ENCODE data around the gene PLXNA2. TPM values are rescaled to one million over a fixed set of nuclear protein-coding genes. Genes with fewer than 3 reads are reported as not detected.

Gene PLXNA2
- total RNA-seq, 6 experiments from 2014 or later: 20.9 to 29.9 (median 28.1) TPM

GRCh38 chr1:208271236-208271635, 27.1 kb upstream of the PLXNA2 start:
- Mint-ChIP-seq H3K27me3 (ENCODE audit: insufficient read depth) (peaks cover 44% of the 10 kb centered on the region), H3K4me1 (ENCODE audit: low read depth) (no peaks in the 10 kb centered on the region), H3K4me3 (no peak overlapping the region)

GRCh38 chr1:208270651-208271141, 26.5 kb upstream of the PLXNA2 start:
- no peaks in the 10 kb centered on the region for H3K36me3 Mint-ChIP-seq (ENCODE audit: low read depth)
- H3K27me3 Mint-ChIP-seq (ENCODE audit: insufficient read depth): peaks cover 45% of the 10 kb centered on the region
- no peaks in the 10 kb centered on the region for H3K9me3 Mint-ChIP-seq
- no peak overlapping the region for H3K27ac Mint-ChIP-seq
- H3K4me1 Mint-ChIP-seq (ENCODE audit: low read depth): no peaks in the 10 kb centered on the region
- TF ChIP-seq CTCF (IDR thresholded peaks at IDR 0.05): no peak
- H3K4me3 Mint-ChIP-seq: no peak overlapping the region
- no peak for DNase-seq

More at GRCh38 chr1:208271236-208271635, 27.1 kb upstream of the PLXNA2 start:
- no peaks in the 10 kb centered on the region for H3K9me3 Mint-ChIP-seq
- no peak overlapping the region for H3K27ac Mint-ChIP-seq
- no peak for TF ChIP-seq CTCF (IDR thresholded peaks at IDR 0.05)
- no peaks in the 10 kb centered on the region for H3K36me3 Mint-ChIP-seq (ENCODE audit: low read depth)
- no peak for DNase-seq

DNA sequence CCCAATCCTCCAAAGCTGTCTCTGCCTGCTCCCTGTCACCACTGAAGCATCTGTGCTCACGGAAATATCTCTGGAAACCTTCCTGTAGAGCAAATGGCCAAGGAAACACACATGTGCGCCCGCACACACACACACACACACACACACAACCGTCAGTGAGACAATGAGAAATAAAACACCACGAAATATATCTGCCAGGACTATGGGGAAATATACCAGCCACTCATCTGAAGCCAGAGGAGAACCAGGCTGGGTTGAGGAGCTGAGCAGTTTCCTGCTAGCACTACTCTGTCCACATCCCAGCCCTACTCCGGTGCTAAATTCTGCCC, 25.1 kb upstream of the PLXNA2 start:
- no peaks in the 10 kb centered on the region for H3K4me1 Mint-ChIP-seq (ENCODE audit: low read depth)
- H3K27ac Mint-ChIP-seq: no peak overlapping the region
- no peak overlapping the region for H3K4me3 Mint-ChIP-seq
- no peak for TF ChIP-seq CTCF (IDR thresholded peaks at IDR 0.05)
- H3K27me3 Mint-ChIP-seq (ENCODE audit: insufficient read depth): peaks cover 37% of the 10 kb centered on the region
- H3K9me3 Mint-ChIP-seq: no peaks in the 10 kb centered on the region
- no peak for DNase-seq
- no peaks in the 10 kb centered on the region for H3K36me3 Mint-ChIP-seq (ENCODE audit: low read depth)

- no peak overlapping the region for H3K4me3 Mint-ChIP-seq
- peaks cover 35% of the 10 kb centered on the region for H3K27me3 Mint-ChIP-seq (ENCODE audit: insufficient read depth)
- no peak for TF ChIP-seq CTCF (IDR thresholded peaks at IDR 0.05)
- H3K9me3 Mint-ChIP-seq: no peaks in the 10 kb centered on the region
- no peak for DNase-seq
- no peaks in the 10 kb centered on the region for H3K4me1 Mint-ChIP-seq (ENCODE audit: low read depth)
- H3K36me3 Mint-ChIP-seq (ENCODE audit: low read depth): no peaks in the 10 kb centered on the region
- no peak overlapping the region for H3K27ac Mint-ChIP-seq
Measured at GRCh38 chr1:208268541-208269337, 24.6 kb upstream of the PLXNA2 start.

GRCh38 chr1:208265525-208265924, 21.3 kb upstream of the PLXNA2 start:
- no peak for DNase-seq
- Mint-ChIP-seq H3K36me3 (ENCODE audit: low read depth) (peaks cover 2% of the 10 kb centered on the region; the same call in 1 of the 2 replicates), H3K9me3 (peaks cover 2% of the 10 kb centered on the region), H3K4me3 (no peak overlapping the region), H3K27ac (no peak overlapping the region), H3K4me1 (ENCODE audit: low read depth) (no peaks in the 10 kb centered on the region), H3K27me3 (ENCODE audit: insufficient read depth) (peaks cover 32% of the 10 kb centered on the region)
- no peak for TF ChIP-seq CTCF (IDR thresholded peaks at IDR 0.05)
